ENCODE data around the gene GNB5. TPM values are rescaled to one million over a fixed set of nuclear protein-coding genes. Genes with fewer than 3 reads are reported as not detected.

The GNB5 gene
- total RNA-seq, 1 experiment from 2014 or later = 32.8 TPM

- DNase-seq (ENCODE audit: low spot score) = no peak
Observed at GRCh38 chr15:52144656-52145178, 46.5 kb downstream of the GNB5 start.

GRCh38 chr15:52143873-52144272 is 47.3 kb downstream of the GNB5 start:
- peak; percentile 28 for DNase-seq (ENCODE audit: low spot score)

GRCh38 chr15:52140646-52141045 is 50.5 kb downstream of the GNB5 start:
- DNase-seq (ENCODE audit: low spot score) = no peak

GRCh38 chr15:52139599-52140462 is 51.4 kb downstream of the GNB5 start:
- peak; percentile 89 for DNase-seq (ENCODE audit: low spot score)

GRCh38 chr15:52137432-52138357 is 53.5 kb downstream of the GNB5 start:
- DNase-seq (ENCODE audit: low spot score) = no peak

- no peak for DNase-seq (ENCODE audit: low spot score)
Observed at GRCh38 chr15:52136442-52136980, 54.7 kb downstream of the GNB5 start.

GRCh38 chr15:52134502-52135144 is 56.6 kb downstream of the GNB5 start:
- peak; percentile 80 for DNase-seq (ENCODE audit: low spot score)

- no peak for DNase-seq (ENCODE audit: low spot score)
Observed at GRCh38 chr15:52133510-52134220, 57.5 kb downstream of the GNB5 start.

GRCh38 chr15:52132066-52132465 is 59.1 kb downstream of the GNB5 start:
- no peak for DNase-seq (ENCODE audit: low spot score)

GRCh38 chr15:52128568-52128967 is 62.6 kb downstream of the GNB5 start:
- DNase-seq (ENCODE audit: low spot score) = no peak

GRCh38 chr15:52124270-52124880 is 66.8 kb downstream of the GNB5 start:
- DNase-seq (ENCODE audit: low spot score) = no peak

GRCh38 chr15:52121896-52122295 is 69.3 kb downstream of the GNB5 start:
- no peak for DNase-seq (ENCODE audit: low spot score)

- DNase-seq (ENCODE audit: low spot score) = no peak
Observed at GRCh38 chr15:52121006-52121405, 70.2 kb downstream of the GNB5 start.

- no peak for DNase-seq (ENCODE audit: low spot score)
Observed at GRCh38 chr15:52120488-52120887, 70.7 kb downstream of the GNB5 start.

GRCh38 chr15:52118969-52119749 is 72.0 kb downstream of the GNB5 start:
- DNase-seq (ENCODE audit: low spot score) = no peak

- DNase-seq (ENCODE audit: low spot score) = no peak
Observed at GRCh38 chr15:52117549-52117948, 73.6 kb downstream of the GNB5 start.

GRCh38 chr15:52115598-52116427 is 75.4 kb downstream of the GNB5 start:
- DNase-seq (ENCODE audit: low spot score) = peak; percentile 45

GRCh38 chr15:52114261-52115055 is 76.7 kb downstream of the GNB5 start:
- DNase-seq (ENCODE audit: low spot score) = no peak

All from HT-29 (cell line).